Measurements from ENCODE around the gene SEPSECS. TPM values are rescaled to one million over a fixed set of nuclear protein-coding genes. Genes with fewer than 3 reads are reported as not detected.

The SEPSECS gene
- total and polyA plus RNA-seq, 2 donors (not counting 1 experiment from before 2014, with no cell fraction given), result 5.9 to 12.4 TPM

DNA sequence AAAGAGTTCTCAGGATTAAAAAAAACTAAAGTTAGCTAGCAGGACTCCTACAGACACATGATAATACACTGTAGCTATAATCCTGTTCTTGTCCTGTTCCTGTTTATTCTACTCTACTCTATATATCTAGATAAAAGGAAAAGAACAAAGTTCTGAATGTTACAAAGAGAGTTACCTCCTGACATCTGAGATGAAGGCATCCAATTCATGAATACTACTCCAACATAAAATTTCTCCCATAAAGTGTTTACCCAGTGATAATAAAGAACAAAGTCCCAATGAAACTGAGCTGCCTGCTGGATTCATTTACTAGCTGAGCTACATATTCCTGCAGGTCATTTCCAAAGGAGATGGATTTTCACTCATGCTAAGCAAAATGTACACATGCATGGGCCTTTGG, 27.1 kb downstream of the SEPSECS start:
- Histone ChIP-seq H3K9ac (ENCODE audit: insufficient read depth, low read length) (no peak overlapping the region), H3K9me3 (ENCODE audit: control insufficient read depth, insufficient read depth, low read depth, low read length) (no peaks in the 10 kb centered on the region), H3K4me1 (ENCODE audit: control insufficient read depth, extremely low read depth, insufficient read depth, low read length) (no peaks in the 10 kb centered on the region), H3K27ac (ENCODE audit: insufficient read depth, low read length) (no peak overlapping the region), H3K4me2 (ENCODE audit: extremely low read depth, insufficient read depth, low read length) (no peak overlapping the region), H3K79me2 (ENCODE audit: control insufficient read depth, insufficient read depth, low read length) (no peaks in the 10 kb centered on the region), H3K27me3 (ENCODE audit: control insufficient read depth, insufficient read depth, low read length) (no peaks in the 10 kb centered on the region), H3K36me3 (ENCODE audit: control insufficient read depth, insufficient read depth, low read length) (no peaks in the 10 kb centered on the region), H4K20me1 (ENCODE audit: control insufficient read depth, extremely low read depth, insufficient read depth, low read length) (no peaks in the 10 kb centered on the region), H3K4me3 (replicated peaks in 1 of 4; ENCODE audit: control extremely low read depth in 1 of 4, insufficient read depth in 1 of 4, low read depth in 3 of 4, low read length in 4 of 4) (no peak overlapping the region), H2AFZ (ENCODE audit: low read length) (no peak overlapping the region)
- no peak for DNase-seq (ENCODE audit: low read depth in 2 of 2)
- no peak for TF ChIP-seq EZH2 (IDR thresholded peaks at IDR 0.05; ENCODE audit: low read length, missing control alignments)
- TF ChIP-seq, protein P1, sequence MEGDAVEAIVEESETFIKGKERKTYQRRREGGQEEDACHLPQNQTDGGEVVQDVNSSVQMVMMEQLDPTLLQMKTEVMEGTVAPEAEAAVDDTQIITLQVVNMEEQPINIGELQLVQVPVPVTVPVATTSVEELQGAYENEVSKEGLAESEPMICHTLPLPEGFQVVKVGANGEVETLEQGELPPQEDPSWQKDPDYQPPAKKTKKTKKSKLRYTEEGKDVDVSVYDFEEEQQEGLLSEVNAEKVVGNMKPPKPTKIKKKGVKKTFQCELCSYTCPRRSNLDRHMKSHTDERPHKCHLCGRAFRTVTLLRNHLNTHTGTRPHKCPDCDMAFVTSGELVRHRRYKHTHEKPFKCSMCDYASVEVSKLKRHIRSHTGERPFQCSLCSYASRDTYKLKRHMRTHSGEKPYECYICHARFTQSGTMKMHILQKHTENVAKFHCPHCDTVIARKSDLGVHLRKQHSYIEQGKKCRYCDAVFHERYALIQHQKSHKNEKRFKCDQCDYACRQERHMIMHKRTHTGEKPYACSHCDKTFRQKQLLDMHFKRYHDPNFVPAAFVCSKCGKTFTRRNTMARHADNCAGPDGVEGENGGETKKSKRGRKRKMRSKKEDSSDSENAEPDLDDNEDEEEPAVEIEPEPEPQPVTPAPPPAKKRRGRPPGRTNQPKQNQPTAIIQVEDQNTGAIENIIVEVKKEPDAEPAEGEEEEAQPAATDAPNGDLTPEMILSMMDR (conservative IDR thresholded peaks at IDR 0.05 in 1 of 2, IDR thresholded peaks at IDR 0.05 in 1 of 2; ENCODE audit: low read depth in 1 of 2, low read length in 2 of 2), result no peak

DNA sequence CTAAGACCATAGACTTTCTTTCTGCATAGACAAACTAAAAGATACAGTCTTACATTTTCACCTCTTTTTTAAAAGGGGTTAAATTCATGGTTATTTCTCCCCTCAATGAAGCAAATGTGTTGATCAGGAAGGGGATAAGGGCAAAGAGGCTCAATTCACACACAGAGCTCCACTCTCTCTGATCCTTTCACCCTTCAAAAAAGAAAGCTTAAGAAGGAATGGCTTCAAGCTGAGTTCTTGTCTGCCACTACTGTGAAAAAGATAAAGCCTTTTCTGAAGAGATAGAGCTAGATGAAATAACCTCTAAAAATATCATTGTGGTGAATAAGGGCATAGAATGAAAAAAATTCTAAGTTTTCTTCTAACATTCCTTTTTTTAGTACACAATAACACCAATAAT, 28.3 kb downstream of the SEPSECS start:
- no peaks in the 10 kb centered on the region for H4K20me1 ChIP-seq (ENCODE audit: control insufficient read depth, extremely low read depth, insufficient read depth, low read length)
- no peaks in the 10 kb centered on the region for H3K4me1 ChIP-seq (ENCODE audit: control insufficient read depth, extremely low read depth, insufficient read depth, low read length)
- no peak overlapping the region for H3K4me3 ChIP-seq (replicated peaks in 1 of 4; ENCODE audit: control extremely low read depth in 1 of 4, insufficient read depth in 1 of 4, low read depth in 3 of 4, low read length in 4 of 4)
- no peak overlapping the region for H3K4me2 ChIP-seq (ENCODE audit: extremely low read depth, insufficient read depth, low read length)
- H3K27ac ChIP-seq (ENCODE audit: insufficient read depth, low read length), result no peak overlapping the region
- no peaks in the 10 kb centered on the region for H3K79me2 ChIP-seq (ENCODE audit: control insufficient read depth, insufficient read depth, low read length)
- DNase-seq (ENCODE audit: low read depth in 2 of 2), result no peak
- H2AFZ ChIP-seq (ENCODE audit: low read length), result no peak overlapping the region
- H3K9me3 ChIP-seq (ENCODE audit: control insufficient read depth, insufficient read depth, low read depth, low read length), result no peaks in the 10 kb centered on the region
- TF ChIP-seq, protein P1 (conservative IDR thresholded peaks at IDR 0.05 in 1 of 2, IDR thresholded peaks at IDR 0.05 in 1 of 2; ENCODE audit: low read depth in 1 of 2, low read length in 2 of 2), result no peak
- H3K36me3 ChIP-seq (ENCODE audit: control insufficient read depth, insufficient read depth, low read length), result no peaks in the 10 kb centered on the region
- no peak overlapping the region for H3K9ac ChIP-seq (ENCODE audit: insufficient read depth, low read length)
- no peaks in the 10 kb centered on the region for H3K27me3 ChIP-seq (ENCODE audit: control insufficient read depth, insufficient read depth, low read length)

DNA sequence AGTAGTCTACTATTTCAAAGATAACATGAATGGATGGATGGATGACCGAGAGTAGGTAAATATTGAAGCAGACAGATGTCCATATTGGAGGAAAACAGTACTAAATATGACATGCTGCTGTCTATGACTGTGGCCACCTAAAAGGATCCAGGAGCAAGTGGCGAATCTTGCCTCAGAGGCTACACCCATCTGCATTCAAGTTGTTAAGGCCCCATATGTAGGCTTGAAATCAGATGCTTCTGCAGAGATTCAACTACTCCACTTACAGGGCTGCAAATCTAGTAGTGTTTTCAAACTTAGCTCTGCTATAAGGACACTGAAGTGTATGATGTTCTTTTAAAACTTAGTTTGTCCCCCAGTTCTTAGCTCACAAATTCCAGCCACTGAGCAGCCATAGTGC, 28.9 kb downstream of the SEPSECS start:
- no peak for DNase-seq (ENCODE audit: low read depth in 2 of 2)
- Histone ChIP-seq H3K4me3 (replicated peaks in 1 of 4; ENCODE audit: control extremely low read depth in 1 of 4, insufficient read depth in 1 of 4, low read depth in 3 of 4, low read length in 4 of 4) (no peak overlapping the region), H4K20me1 (ENCODE audit: control insufficient read depth, extremely low read depth, insufficient read depth, low read length) (no peaks in the 10 kb centered on the region), H3K9me3 (ENCODE audit: control insufficient read depth, insufficient read depth, low read depth, low read length) (no peaks in the 10 kb centered on the region), H3K36me3 (ENCODE audit: control insufficient read depth, insufficient read depth, low read length) (no peaks in the 10 kb centered on the region), H3K27ac (ENCODE audit: insufficient read depth, low read length) (no peak overlapping the region), H3K4me1 (ENCODE audit: control insufficient read depth, extremely low read depth, insufficient read depth, low read length) (no peaks in the 10 kb centered on the region), H3K4me2 (ENCODE audit: extremely low read depth, insufficient read depth, low read length) (no peak overlapping the region), H3K79me2 (ENCODE audit: control insufficient read depth, insufficient read depth, low read length) (no peaks in the 10 kb centered on the region), H3K9ac (ENCODE audit: insufficient read depth, low read length) (no peak overlapping the region), H3K27me3 (ENCODE audit: control insufficient read depth, insufficient read depth, low read length) (no peaks in the 10 kb centered on the region), H2AFZ (ENCODE audit: low read length) (no peak overlapping the region)
- TF ChIP-seq, protein P1 (conservative IDR thresholded peaks at IDR 0.05 in 1 of 2, IDR thresholded peaks at IDR 0.05 in 1 of 2; ENCODE audit: low read depth in 1 of 2, low read length in 2 of 2), result no peak
- TF ChIP-seq EZH2 (IDR thresholded peaks at IDR 0.05; ENCODE audit: low read length, missing control alignments), result no peak

Data from fibroblast of lung (primary cell).